Choroid plexus epithelial cell (primary cell): ENCODE results near the gene AHCTF1.

Experiments used
- DNase-seq: peaks from one replicate; pipeline ENCODE4 v3.0.0-alpha.2; 2010; ENCODE audit warnings: low read depth
- H3K4me3 ChIP-seq: 2 replicates; pipeline ENCODE4 v1.5.1; 2011; ENCODE audit warnings: low read depth, mild to moderate bottlenecking, control low read depth, low read length, moderate library complexity
- CTCF ChIP-seq: conservative IDR thresholded peaks from 2 replicates; pipeline ENCODE4 v1.5.1; 2011; ENCODE audit warnings: low read depth, mild to moderate bottlenecking, control low read depth, inconsistent platforms, low read length, moderate library complexity

The AHCTF1 gene

GRCh38 chr1:246838118-246838456, 93.7 kb downstream of the AHCTF1 start:
- no peak for DNase-seq
- H3K4me3 ChIP-seq, result no peak overlapping the region
- TF ChIP-seq CTCF, result no peak

- DNase-seq, result peak; percentile 25
- TF ChIP-seq CTCF, result no peak
- H3K4me3 ChIP-seq, result no peak overlapping the region
These were observed 94.2 kb downstream of the AHCTF1 start for GRCh38 chr1:246837418-246838117.

GRCh38 chr1:246836209-246836966, 95.4 kb downstream of the AHCTF1 start:
- TF ChIP-seq CTCF, result no peak
- no peak overlapping the region for H3K4me3 ChIP-seq
- peak; percentile 22 for DNase-seq

GRCh38 chr1:246831543-246831942, 100.2 kb downstream of the AHCTF1 start:
- no peak for DNase-seq
- no peak overlapping the region for H3K4me3 ChIP-seq
- TF ChIP-seq CTCF, result no peak

- DNase-seq, result no peak
- TF ChIP-seq CTCF, result no peak
- no peak overlapping the region for H3K4me3 ChIP-seq
These were observed 102.9 kb downstream of the AHCTF1 start for GRCh38 chr1:246828818-246829217.

- DNase-seq, result no peak
- H3K4me3 ChIP-seq, result no peak overlapping the region
- no peak for TF ChIP-seq CTCF
These were observed 104.4 kb downstream of the AHCTF1 start for GRCh38 chr1:246827396-246827795.
